Activated CD4-positive, alpha-beta T cell treated with anti-CD3 and anti-CD28 coated beads, Interleukin-2, amount 50 U/mL, for 1 hour (primary cell): ENCODE measurements around the gene CGB5.
"Not testable (repeated sequence)": the region's sequence is repeated elsewhere in the genome, so short reads cannot be mapped to it uniquely, and the experiment has no call there.

Experiments used
- DNase-seq: peaks from one replicate; pipeline ENCODE4 v3.0.0-alpha.2; 2020

Gene CGB5

DNA sequence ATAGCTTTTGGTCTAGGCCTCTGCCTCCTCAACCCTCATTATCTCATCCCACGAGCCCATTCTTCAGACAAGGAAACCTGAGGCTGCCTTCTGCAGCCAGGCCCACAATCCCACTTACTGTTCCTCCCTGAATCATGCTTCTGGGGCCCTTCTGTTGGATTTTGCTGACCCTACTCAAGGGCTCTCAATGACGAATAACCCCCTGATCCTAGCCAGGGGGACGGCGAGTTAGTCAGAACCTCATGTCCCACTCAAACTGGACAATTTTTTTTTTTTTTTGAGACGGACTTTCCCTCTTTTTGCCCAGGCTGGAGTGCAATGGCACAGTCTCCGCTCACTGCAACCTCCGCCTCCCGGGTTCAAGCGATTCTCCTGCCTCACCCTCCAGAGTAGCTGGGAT, 21.5 kb upstream of the CGB5 start:
- DNase-seq: no peak

DNA sequence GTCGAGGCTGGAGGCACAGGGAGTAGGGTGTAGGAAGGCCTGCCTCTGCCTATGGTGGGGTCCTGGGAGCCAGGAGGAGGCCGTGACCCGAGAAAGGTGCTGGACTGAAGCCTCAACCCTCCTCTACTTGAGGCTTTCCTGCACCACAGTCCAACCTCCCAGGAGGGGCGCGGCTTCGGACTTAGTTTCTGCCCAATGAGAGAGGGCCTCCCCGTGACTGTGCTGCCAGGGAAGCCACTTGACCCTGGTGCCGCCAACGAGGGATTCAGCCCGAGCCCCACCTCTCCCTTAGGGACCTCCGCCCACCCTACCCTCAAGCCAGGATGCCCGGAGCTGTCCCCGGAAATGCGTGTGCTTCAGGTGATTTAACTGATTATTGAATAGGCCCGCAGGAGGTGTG, 19.4 kb upstream of the CGB5 start, which contains the start of gene CGB3:
Gene CGB3 (minus strand): TSS at position 101 of the 400 bp plus-strand sequence. CDS start 362 bp downstream, outside the sequence.
- DNase-seq: not testable (repeated sequence)

DNA sequence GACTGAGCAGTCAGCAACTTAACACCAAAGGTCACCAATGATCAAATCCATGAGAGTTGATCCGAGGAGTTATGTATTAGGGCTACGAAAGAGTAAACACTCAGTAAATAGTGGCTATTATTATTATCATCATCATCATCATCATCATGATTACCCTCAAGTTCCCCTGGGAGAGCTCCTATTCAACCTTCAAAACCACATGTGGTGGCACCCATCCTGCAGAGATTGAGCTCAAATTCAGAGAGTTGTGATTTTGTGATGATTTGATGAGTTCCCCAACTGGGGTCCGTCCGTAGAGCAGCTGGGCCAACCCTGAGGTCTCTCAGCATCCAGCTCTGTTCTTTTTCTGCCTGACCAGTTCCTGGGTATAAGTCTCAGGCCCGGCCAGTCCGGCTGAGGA, 18.6 kb upstream of the CGB5 start:
- not testable (repeated sequence) for DNase-seq

DNA sequence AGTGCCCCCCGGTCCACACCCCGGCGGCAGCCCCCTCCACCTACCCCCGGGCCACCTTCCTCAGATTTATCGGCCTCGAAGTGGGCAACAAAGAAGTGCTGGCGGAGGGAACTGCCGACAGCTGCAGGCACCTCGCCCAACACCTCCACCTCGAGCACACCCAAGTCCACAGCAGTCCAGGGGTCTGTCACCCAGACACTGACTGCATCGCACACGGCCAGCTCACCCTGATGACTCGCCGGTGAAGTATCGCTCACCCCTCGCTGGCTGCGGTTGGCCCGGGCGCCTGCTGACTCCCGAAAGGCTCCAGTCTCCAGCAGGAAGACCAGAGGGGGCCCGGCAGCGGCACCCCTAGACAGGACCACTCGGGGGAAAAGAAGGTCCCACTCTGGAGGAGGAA, 18.0 kb upstream of the CGB5 start:
- not testable (repeated sequence) for DNase-seq

DNA sequence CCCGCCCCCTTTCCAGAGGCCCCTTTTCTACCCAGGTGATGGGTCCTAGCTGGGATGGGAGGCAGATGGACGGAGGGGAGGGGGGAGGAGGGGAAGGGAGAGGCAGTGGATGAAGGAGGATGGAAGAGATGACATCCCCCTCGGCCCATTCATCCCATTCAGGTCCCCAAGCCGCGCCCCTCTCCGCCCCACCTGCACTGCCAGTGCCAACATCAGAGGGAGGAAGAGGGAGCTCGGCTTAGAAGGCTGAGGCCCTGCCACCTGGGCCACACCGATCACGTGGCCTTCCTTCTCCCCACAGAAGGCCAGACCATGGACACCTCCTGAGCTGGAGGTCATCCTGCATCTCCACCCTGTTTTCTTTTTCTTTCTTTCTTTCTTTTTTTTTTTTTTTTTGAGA, 15.0 kb upstream of the CGB5 start:
- not testable (repeated sequence) for DNase-seq

DNA sequence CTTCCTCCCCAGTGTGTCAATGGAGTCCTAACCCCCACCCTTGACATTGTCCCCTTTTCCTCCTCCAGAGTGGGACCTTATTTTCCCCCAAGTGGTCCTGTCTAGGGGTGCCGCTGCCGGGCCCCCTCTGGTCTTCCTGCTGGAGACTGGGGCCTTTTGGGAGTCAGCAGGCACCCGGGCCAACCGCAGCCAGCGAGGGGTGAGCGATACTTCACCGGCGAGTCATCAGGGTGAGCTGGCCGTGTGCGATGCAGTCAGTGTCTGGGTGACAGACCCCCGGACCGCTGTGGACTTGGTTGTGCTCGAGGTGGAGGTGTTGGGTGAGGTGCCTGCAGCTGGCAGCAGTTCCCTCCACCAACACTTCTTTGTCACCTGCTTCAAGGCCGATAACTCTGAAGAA, 13.9 kb upstream of the CGB5 start:
- DNase-seq: not testable (repeated sequence)

DNA sequence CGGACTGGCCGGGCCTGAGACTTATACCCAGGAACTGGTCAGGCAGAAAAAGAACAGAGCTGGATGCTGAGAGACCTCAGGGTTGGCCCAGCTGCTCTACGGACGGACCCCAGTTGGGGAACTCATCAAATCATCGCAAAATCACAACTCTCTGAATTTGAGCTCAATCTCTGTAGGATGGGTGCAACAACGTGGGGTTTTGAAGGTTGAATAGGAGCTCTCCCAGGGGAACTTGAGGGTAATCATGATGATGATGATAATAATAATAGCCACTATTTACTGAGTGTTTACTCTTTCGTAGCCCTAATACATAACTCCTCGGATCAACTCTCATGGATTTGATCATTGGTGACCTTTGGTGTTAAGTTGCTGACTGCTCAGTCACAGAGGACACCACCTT, 13.3 kb upstream of the CGB5 start:
- DNase-seq: not testable (repeated sequence)

DNA sequence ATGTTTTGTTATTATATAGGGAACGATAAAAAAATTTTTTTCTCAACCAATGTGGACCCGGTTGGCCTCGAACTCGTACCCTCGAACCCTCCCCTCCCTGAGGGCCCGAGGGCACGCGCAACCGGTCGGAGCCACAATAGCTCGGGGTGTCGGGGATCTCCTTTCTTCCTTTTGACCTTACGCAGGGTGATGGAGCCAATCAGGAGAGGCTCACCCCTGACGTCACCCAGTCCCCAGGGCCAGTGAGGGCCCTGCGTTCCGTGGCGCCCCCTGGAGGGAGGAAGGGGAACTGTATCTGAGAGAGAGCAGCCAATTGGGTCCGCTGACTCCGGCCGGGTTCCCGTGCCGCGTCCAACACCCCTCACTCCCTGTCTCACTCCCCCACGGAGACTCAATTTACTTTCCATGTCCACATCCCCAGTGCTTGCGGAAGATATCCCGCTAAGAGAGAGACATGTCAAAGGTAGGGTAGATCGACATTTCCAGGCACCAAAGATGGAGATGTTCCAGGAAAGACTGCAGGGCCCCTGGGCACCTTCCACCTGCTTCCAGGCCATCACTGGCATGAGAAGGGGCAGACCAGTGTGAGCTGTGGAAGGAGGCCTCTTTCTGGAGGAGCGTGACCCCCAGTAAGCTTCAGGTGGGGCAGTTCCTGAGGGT, 11.9 kb upstream of the CGB5 start, which contains the start of gene CGB2:
Gene CGB2 (plus strand): TSS at position 249 of the 660 bp plus-strand sequence. CDS start 206 bp downstream, at position 455.
- peak; percentile 43 for DNase-seq

DNA sequence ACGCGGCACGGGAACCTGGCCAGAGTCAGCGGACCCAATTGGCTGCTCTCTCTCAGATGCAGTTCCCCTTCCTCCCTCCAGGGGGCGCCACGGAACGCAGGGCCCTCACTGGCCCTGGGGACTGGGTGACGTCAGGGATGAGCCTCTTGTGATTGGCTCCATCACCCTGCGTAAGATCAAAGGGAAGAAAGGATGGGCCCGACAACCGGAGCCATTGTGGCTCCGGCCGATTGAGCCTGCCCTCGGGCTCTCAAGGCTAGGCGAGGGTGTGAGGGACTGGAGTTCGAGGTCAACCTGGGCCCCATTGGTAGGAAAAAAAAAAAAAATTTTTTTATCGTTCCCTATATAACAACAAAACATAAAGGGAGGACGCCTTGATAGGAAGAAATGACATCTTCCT, 6.8 kb upstream of the CGB5 start, which contains the start of gene CGB1:
Gene CGB1 (minus strand): TSS at position 81 of the 400 bp plus-strand sequence. CDS start 184 bp downstream, outside the sequence.
- DNase-seq: peak; percentile 24

DNA sequence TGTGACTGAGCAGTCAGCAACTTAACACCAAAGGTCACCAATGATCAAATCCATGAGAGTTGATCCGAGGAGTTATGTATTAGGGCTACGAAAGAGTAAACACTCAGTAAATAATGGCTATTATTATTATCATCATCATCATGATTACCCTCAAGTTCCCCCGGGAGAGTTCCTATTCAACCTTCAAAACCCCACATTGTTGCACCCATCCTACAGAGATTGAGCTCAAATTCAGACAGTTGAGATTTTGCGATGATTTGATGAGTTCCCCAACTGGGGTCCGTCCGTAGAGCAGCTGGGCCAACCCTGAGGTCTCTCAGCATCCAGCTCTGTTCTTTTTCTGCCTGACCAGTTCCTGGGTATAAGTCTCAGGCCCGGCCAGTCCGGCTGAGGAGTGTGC, 5.5 kb upstream of the CGB5 start:
- not testable (repeated sequence) for DNase-seq

DNA sequence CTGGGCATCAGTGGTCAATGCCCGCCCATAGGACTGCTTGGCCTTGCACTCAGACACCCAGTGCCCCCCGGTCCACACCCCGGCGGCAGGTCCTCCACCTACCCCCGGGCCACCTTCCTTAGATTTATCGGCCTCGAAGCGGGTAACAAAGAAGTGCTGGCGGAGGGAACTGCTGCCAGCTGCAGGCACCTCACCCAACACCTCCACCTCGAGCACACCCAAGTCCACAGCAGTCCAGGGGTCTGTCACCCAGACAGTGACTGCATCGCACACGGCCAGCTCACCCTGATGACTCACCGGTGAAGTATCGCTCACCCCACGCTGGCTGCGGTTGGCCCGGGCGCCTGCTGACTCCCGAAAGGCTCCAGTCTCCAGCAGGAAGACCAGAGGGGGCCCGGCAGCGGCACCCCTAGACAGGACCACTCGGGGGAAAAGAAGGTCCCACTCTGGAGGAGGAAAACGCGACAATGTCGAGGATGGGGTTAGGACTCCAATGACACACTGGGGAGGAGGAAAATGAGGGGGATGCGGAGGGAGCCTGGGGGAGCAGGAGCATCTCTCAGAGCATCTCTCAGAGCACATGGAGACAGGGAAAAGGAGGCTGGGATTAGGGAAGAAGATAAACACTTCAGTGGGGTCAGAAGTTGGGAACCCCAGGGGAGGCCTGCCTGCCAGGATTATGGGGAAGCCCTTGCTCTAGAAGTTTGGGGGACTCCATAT, 4.9 kb upstream of the CGB5 start:
- DNase-seq: not testable (repeated sequence)

DNA sequence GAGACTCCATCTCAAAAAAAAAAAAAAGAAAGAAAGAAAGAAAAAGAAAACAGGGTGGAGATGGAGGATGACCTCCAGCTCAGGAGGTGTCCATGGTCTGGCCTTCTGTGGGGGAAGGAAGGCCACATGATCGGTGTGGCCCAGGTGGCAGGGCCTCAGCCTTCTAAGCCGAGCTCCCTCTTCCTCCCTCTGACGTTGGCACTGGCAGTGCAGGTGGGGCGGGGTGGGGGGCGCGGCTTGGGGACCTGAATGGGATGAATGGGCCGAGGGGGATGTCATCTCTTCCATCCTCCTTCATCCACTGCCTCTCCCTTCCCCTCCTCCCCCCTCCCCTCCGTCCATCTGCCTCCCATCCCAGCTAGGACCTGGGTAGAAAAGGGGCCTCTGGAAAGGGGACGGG, 3.9 kb upstream of the CGB5 start:
- DNase-seq: not testable (repeated sequence)

DNA sequence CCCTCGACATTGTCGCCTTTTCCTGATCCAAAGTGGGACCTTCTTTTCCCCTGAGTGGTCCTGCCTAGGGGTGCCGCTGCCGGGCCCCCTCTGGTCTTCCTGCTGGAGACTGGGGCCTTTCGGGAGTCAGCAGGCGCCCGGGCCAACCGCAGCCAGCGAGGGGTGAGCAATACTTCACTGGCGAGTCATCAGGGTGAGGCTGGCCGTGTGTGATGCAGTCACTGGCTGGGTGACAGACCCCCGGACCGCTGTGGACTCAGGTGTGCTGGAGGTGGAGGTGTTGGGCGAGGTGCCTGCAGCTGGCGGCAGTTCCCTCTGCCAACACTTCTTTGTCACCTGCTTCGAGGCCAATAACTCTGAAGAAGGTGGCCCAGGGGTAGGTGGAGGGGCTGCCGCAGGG, 1.5 kb upstream of the CGB5 start:
- no peak for DNase-seq

DNA sequence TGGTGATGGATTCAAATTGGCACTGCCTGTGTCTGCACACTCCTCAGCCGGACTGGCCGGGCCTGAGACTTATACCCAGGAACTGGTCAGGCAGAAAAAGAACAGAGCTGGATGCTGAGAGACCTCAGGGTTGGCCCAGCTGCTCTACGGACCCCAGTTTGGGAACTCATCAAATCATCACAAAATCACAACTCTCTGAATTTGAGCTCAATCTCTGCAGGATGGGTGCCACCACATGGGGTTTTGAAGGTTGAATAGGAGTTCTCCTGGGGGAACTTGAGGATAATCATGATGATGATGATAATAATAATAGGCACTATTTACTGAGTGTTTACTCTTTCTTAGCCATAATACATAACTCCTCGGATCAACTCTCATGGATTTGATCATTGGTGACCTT, 982 bp upstream of the CGB5 start:
- DNase-seq: not testable (repeated sequence)

DNA sequence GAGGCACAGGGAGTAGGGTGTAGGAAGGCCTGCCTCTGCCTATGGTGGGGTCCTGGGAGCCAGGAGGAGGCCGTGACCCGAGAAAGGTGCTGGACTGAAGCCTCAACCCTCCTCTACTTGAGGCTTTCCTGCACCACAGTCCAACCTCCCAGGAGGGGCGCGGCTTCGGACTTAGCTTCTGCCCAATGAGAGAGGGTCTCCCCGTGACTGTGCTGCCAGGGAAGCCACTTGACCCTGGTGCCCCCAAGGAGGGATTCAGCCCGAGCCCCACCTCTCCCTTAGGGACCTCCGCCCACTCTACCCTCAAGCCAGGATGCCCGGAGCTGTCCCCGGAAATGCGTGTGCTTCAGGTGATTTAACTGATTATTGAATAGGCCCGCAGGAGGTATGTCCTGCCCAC, 5.4 kb downstream of the CGB5 start, which contains the start of gene CGB8:
Gene CGB8 (minus strand): TSS at position 101 of the 400 bp plus-strand sequence. CDS start 372 bp downstream, outside the sequence.
- not testable (repeated sequence) for DNase-seq

DNA sequence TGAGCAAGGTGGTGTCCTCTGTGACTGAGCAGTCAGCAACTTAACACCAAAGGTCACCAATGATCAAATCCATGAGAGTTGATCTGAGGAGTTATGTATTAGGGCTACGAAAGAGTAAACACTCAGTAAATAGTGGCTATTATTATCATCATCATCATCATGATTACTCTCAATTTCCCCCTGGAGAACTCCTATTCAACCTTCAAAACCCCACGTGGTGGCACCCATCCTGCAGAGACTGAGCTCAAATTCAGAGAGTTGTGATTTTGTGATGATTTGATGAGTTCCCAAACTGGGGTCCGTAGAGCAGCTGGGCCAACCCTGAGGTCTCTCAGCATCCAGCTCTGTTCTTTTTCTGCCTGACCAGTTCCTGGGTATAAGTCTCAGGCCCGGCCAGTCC, 6.2 kb downstream of the CGB5 start:
- not testable (repeated sequence) for DNase-seq

DNA sequence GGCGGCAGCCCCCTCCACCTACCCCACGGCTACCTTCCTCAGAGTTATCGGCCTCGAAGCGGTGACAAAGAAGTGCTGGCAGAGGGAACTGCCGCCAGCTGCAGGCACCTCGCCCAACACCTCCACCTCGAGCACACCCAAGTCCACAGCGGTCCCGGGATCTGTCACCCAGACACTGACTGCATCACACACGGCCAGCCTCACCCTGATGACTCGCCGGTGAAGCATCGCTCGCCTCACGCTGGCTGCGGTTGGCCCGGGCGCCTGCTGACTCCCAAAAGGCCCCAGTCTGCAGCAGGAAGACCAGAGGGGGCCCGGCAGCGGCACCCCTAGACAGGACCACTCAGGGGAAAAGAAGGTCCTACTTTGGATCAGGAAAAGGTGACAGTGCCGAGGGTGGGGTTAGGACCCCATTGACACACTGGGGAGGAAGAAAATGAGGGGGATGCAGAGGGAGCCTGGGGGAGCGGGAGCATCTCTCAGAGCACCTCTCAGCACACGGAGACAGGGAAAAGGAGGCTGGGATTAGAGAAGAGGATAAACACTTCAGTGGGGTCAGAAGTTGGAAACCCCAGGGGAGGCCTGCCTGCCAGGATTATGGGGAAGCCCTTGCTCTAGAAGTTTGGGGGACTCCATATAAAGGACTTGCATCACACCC, 6.9 kb downstream of the CGB5 start:
- DNase-seq: not testable (repeated sequence)

DNA sequence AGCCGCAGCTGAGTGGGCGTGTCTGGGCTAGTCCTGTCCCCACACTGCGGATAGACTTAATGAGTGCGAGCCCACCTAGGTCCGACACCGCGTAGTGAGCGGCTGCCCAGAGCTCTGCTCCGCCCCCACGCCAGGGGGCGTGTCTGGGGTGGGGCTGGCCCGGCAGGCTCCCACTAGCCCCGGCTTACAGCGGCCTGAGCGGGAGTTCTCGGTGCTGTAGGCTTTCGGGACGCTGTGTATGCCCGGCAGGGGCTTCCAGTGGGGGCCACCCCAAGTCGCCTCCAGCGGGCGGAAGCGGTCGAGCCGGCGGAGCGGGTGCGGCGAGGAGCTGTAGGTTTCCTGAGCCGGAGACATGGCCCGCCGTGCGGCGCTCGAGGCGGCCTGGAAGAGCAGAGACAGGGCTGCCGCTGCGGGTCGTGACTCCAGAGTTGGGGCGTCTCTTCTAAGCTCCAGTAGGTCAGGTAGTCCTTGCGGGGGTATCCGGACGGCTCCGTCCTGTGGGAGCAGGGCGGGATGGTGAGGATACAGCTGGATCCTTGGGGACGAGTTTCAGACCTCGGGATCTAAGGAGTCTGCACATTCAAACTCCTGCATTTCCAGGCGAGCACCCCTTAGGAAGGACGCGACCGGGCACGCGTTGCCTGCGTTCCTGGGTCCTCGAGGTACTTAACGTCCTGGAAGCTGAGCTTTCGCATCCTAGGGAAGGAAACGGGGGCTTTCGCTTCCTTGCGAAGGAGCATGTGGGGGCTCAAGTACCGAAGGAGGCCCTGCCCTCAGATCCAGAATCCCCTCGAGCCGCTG, 12.7 kb downstream of the CGB5 start:
- peak; percentile 43 for DNase-seq

DNA sequence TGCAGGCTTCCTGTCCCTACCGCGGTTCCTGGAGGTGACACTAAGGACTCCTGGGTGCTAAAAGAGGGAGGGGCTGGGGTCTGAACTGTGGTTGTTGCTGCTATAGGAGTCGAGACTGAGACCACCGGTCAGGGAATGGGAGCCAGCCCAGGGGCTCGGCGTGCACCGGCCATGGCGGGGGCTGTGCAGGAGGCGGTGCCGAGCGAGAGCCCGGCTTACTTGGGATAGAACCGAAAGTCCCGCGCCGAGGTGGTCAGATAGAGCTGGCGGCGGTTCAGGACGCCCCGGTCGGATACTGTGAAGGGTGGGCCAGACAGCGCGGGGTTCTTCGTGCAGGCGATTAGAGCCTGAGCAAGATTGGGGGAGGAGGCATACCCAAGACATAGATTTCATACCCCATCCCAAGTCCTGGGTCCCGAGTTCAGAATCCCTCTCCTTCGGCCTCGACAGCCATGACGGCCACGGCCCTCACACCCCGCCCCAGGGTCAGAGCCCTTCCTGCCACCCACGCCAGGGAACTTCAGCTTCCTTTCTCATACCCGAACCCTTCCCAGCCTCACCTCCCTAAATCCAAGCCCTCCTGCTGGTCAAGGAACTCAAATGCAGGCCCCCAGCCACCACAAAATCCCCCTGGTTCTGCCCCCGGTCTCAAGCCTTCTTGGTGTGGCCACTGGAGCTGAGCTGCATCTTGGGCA, 13.4 kb downstream of the CGB5 start:
- DNase-seq: not testable (repeated sequence)

DNA sequence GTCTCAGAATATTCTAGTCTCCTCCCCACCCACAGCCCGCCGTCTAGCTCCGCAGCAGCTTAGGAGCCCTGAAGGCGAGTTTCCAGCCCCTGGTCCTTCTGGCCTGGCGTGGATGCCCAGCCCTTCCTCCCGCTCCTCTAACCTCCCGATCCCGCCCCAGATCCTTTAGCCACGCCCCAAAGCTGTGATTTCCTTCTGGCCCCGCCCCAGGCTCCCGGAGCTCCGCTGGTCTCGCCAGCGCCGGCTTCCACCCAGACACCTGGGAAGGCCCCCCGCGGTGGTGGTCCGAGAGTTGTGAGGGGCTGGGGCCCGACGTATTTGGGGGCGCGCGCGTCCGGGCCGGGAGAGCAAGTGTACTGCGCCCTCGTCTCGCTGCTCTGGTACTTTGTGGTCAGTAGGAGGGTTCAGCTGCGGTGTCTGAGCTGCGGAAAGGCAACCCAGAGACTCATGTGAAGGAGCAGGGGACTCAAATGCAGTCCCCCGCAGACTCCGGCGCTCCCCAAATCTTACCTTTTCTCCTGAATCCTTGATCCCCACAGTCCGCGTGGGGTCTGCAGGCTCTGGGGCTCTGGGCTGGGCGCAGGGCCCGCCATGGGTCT, 14.1 kb downstream of the CGB5 start, which contains the start of gene CGB7:
Gene CGB7 (minus strand): TSS at position 114 of the 599 bp plus-strand sequence. CDS start 2,374 bp downstream, outside the sequence.
- peak; percentile 28 for DNase-seq

DNA sequence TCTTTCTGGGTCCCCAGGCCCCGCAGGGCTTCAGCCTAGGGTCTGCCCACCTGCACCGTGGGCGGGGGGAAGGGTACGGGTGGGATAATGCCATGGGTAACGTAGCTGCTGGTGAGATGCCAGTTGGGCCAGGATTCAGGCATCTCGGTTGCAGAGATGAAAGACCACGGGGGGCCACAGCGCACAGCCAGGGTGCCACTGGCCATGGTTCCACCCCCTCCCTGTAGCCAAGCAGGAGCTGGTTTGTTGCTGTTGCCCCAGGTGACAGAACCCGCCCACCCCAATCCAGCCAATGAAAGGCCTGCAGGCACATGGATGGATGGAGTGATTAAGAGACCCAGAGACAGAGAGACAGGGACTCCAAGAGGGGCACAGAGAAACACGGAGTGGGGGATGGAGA, 14.9 kb downstream of the CGB5 start:
- no peak for DNase-seq
